OCI-LY7 (cell line): ENCODE measurements around the gene RREB1. TPM values are rescaled to one million over a fixed set of nuclear protein-coding genes. Genes with fewer than 3 reads are reported as not detected.

Experiments
- Bru-seq: library from RNA; stranded (reverse); fragments of 400-500 nt; gene quantifications from one replicate; lab custom pipeline; 2021; lab: Mats Ljungman, UMichigan
- BruChase-seq, 2 experiments: library from RNA; stranded (reverse); fragments of 400-500 nt; gene quantifications; one replicate each; lab custom pipeline; 2021; lab: Mats Ljungman, UMichigan
- BruUV-seq: library from RNA; stranded (reverse); fragments of 400-500 nt; replicated peaks from 2 replicates; lab custom pipeline; 2021; lab: Mats Ljungman, UMichigan
- CTCF ChIA-PET: fragments of 300-600 bp; sonication (Branson Sonifier 250); formaldehyde crosslinking; loops from one replicate; lab custom pipeline; 2022; ENCODE audit warnings: antibody characterized with exemption; ENCODE audit not compliant: unreplicated experiment; lab: Charles Lee
- POLR2A ChIA-PET: fragments of 300-600 bp; sonication (Branson Sonifier 250); formaldehyde crosslinking; loops from one replicate; lab custom pipeline; 2022; ENCODE audit warnings: antibody characterized with exemption; lab: Charles Lee
- DNase-seq: peaks from one replicate; pipeline ENCODE4 v3.0.0-alpha.2; 2015; ENCODE audit warnings: low spot score
- H2AFZ ChIP-seq: fragments of 200-600 bp; sonication (generic), shearing (Covaris generic); 2 replicates; pipeline ENCODE4 v1.6.1; 2014; ENCODE audit warnings: mild to moderate bottlenecking, antibody characterized with exemption, low read length, moderate library complexity
- H3K27ac ChIP-seq: fragments of 200-600 bp; sonication (generic); 2 replicates; pipeline ENCODE4 v1.5.1; 2014; ENCODE audit warnings: mixed run types, low read depth, mild to moderate bottlenecking, moderate library complexity, low read length, inconsistent platforms; ENCODE audit not compliant: poor library complexity, severe bottlenecking
- H3K36me3 ChIP-seq: fragments of 200-600 bp; sonication (generic); 2 replicates; pipeline ENCODE4 v1.6.1; 2014; ENCODE audit warnings: mild to moderate bottlenecking, antibody characterized with exemption, low read length, moderate library complexity, mixed read lengths; ENCODE audit not compliant: insufficient read depth
- H3K4me1 ChIP-seq: fragments of 200-600 bp; sonication (generic); 2 replicates; pipeline ENCODE4 v1.5.1; 2014; ENCODE audit warnings: mild to moderate bottlenecking, low read length; ENCODE audit not compliant: insufficient read depth, poor library complexity, severe bottlenecking
- H3K4me2 ChIP-seq: fragments of 200-600 bp; sonication (generic); 2 replicates; pipeline ENCODE4 v1.6.1; 2014; ENCODE audit warnings: mild to moderate bottlenecking, low read length
- H3K4me3 ChIP-seq: fragments of 200-600 bp; sonication (generic); 2 replicates; pipeline ENCODE4 v1.5.1; 2014; ENCODE audit warnings: mild to moderate bottlenecking, low read depth, low read length; ENCODE audit not compliant: poor library complexity, severe bottlenecking
- H3K79me2 ChIP-seq: fragments of 200-600 bp; sonication (generic); 2 replicates; pipeline ENCODE4 v1.6.1; 2016; ENCODE audit warnings: low read depth, mild to moderate bottlenecking, low read length, moderate library complexity, mixed read lengths; ENCODE audit not compliant: insufficient read depth
- H3K9me2 ChIP-seq: fragments of 200-600 bp; sonication (generic); 2 replicates; pipeline ENCODE4 v1.6.1; 2016; ENCODE audit warnings: mild to moderate bottlenecking, low read length, mixed read lengths; ENCODE audit not compliant: insufficient read depth
- H3K9me3 ChIP-seq: fragments of 200-600 bp; sonication (generic); 2 replicates; pipeline ENCODE4 v1.6.1; 2014; ENCODE audit warnings: mild to moderate bottlenecking, mixed run types, low read length, mixed read lengths
- H4K20me1 ChIP-seq: fragments of 200-600 bp; sonication (generic); 2 replicates; pipeline ENCODE4 v1.6.1; 2014; ENCODE audit warnings: mild to moderate bottlenecking, antibody characterized with exemption, low read length, moderate library complexity, mixed read lengths; ENCODE audit not compliant: insufficient read depth
- CTCF ChIP-seq: fragments of 200-600 bp; sonication (generic); conservative IDR thresholded peaks from 2 replicates; pipeline ENCODE4 v1.5.1; 2014; ENCODE audit warnings: mild to moderate bottlenecking, antibody characterized with exemption, low read length, moderate library complexity, mixed read lengths
- EZH2phosphoT487 ChIP-seq: fragments of 200-600 bp; sonication (generic); IDR thresholded peaks from 2 replicates; pipeline ENCODE4 v1.6.1; 2018; ENCODE audit warnings: low read depth, borderline replicate concordance, mild to moderate bottlenecking, mixed run types, antibody characterized with exemption, low read length, moderate library complexity, mixed read lengths
- intact Hi-C: fragments of 100-400 bp; cut with micrococcal nuclease; formaldehyde crosslinking; loops from one replicate; pipeline ENCODE4 v1.10.0; 2022; ENCODE audit not compliant: unreplicated experiment
- long read RNA-seq: library from polyadenylated mRNA; stranded (forward); transcript quantifications from one replicate; pipeline ENCODE4 v2.0.0, GENCODE V29; 2022
- total RNA-seq, 2 experiments: library from RNA; depleted of rRNA in 1 of 2; stranded (reverse); fragments of >200 nt in 1 of 2; shearing (Covaris generic) in 1 of 2; gene quantifications; 2 replicates each; pipeline ENCODE4 v1.2.3, GENCODE V29; 2014 to 2022

Gene RREB1, protein sequence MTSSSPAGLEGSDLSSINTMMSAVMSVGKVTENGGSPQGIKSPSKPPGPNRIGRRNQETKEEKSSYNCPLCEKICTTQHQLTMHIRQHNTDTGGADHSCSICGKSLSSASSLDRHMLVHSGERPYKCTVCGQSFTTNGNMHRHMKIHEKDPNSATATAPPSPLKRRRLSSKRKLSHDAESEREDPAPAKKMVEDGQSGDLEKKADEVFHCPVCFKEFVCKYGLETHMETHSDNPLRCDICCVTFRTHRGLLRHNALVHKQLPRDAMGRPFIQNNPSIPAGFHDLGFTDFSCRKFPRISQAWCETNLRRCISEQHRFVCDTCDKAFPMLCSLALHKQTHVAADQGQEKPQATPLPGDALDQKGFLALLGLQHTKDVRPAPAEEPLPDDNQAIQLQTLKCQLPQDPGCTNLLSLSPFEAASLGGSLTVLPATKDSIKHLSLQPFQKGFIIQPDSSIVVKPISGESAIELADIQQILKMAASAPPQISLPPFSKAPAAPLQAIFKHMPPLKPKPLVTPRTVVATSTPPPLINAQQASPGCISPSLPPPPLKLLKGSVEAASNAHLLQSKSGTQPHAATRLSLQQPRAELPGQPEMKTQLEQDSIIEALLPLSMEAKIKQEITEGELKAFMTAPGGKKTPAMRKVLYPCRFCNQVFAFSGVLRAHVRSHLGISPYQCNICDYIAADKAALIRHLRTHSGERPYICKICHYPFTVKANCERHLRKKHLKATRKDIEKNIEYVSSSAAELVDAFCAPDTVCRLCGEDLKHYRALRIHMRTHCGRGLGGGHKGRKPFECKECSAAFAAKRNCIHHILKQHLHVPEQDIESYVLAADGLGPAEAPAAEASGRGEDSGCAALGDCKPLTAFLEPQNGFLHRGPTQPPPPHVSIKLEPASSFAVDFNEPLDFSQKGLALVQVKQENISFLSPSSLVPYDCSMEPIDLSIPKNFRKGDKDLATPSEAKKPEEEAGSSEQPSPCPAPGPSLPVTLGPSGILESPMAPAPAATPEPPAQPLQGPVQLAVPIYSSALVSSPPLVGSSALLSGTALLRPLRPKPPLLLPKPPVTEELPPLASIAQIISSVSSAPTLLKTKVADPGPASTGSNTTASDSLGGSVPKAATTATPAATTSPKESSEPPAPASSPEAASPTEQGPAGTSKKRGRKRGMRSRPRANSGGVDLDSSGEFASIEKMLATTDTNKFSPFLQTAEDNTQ (N-terminal part only)
- total RNA-seq (2014; rRNA removed; shearing (Covaris generic)) (3.4 and 4.4 TPM in 2 replicates), total RNA-seq (2022) (5.5 and 7.1 TPM in 2 replicates), Bru-seq, nascent RNA (percentile 53 among the genes with signal in this experiment), BruChase-seq, experiment 1, labeled RNA remaining after a 6-hour chase (percentile 55 among the genes with signal in this experiment), BruChase-seq, experiment 2, labeled RNA remaining after a 2-hour chase (percentile 51 among the genes with signal in this experiment)
- long read RNA-seq, full-length matches to known transcripts, result 1 of 2 reads
- long read RNA-seq, partial matches to known transcripts, result 0 of 2 reads
- long read RNA-seq, other reads (novel, unspliced or antisense), result 1 of 2 reads

- DNase-seq, result peak; percentile 68
- Histone ChIP-seq H3K4me1 (peaks cover 17% of the 10 kb centered on the region), H3K9me2 (no peaks in the 10 kb centered on the region), H3K9me3 (no peaks in the 10 kb centered on the region), H3K79me2 (peaks cover 6% of the 10 kb centered on the region; the same call in 1 of the 2 replicates), H4K20me1 (no peaks in the 10 kb centered on the region), H3K4me3 (peak within 1 kb of the TSS; percentile 87), H3K27ac (no peak within 1 kb of the TSS), H3K4me2 (peak within 1 kb of the TSS; percentile 88), H3K36me3 (no peaks in the 10 kb centered on the region), H2AFZ (peak within 1 kb of the TSS; percentile 88)
- ChIA-PET CTCF (no interaction called here), POLR2A (no interaction called here)
- BruUV-seq, result no TSS peak
- no peak for TF ChIP-seq EZH2phosphoT487
- intact Hi-C loops, result loop anchor here (5.0 kb wide), 1 partner anchor 130 kb away; no protein-coding TSS in a partner anchor
Observed at GRCh38 chr6:7107578-7108195, at the start of gene RREB1. RREB1 (plus strand) TSS chr6:7107961; CDS start chr6:7181912, 73,951 bp downstream.

- ChIA-PET POLR2A (interaction anchor here (0.7 to 1.1 kb wide), 2 partner anchors 11 to 14 kb away, joined by 5 to 8 read pairs; no protein-coding TSS in a partner anchor), CTCF (no interaction called here)
- no peaks in the 10 kb centered on the region for H3K79me2 ChIP-seq
- no peak for TF ChIP-seq EZH2phosphoT487
- TF ChIP-seq CTCF, result no peak
- H2AFZ ChIP-seq, result no peak overlapping the region
- no peak for DNase-seq
- no peaks in the 10 kb centered on the region for H3K9me3 ChIP-seq
- intact Hi-C loops, result no loop called here
- no peaks in the 10 kb centered on the region for H3K4me1 ChIP-seq
- H3K36me3 ChIP-seq, result no peaks in the 10 kb centered on the region
- H3K4me2 ChIP-seq, result no peak overlapping the region
- no peaks in the 10 kb centered on the region for H3K9me2 ChIP-seq
- no peak overlapping the region for H3K4me3 ChIP-seq
- H3K27ac ChIP-seq, result no peak overlapping the region
- no peaks in the 10 kb centered on the region for H4K20me1 ChIP-seq
- no TSS peak for BruUV-seq
Observed at GRCh38 chr6:7058250-7058923, 49.4 kb upstream of the RREB1 start.
